Upper lobe of left lung (tissue), 4 donors: ENCODE measurements around the gene ZNF333.

Source experiments
- CTCF ChIP-seq, 6 experiments: fragments of 450-650 bp in 4 of 6; fragments of 200-600 bp in 2 of 6; sonication (generic) in 2 of 6; IDR thresholded peaks; one replicate each; pipeline ENCODE4 v1.5.1; 2016 to 2019; ENCODE audit warnings: antibody characterized with exemption in 6 of 6
- EP300 ChIP-seq, 4 donors: sonication (generic); formaldehyde crosslinking; IDR thresholded peaks; one replicate each; pipeline ENCODE4 v1.5.1; 2017; ENCODE audit warnings: antibody characterized with exemption in 4 of 4, control low read depth in 2 of 4
- POLR2A ChIP-seq, 4 donors: fragments of 450-650 bp; IDR thresholded peaks; one replicate each; pipeline ENCODE4 v1.5.1; 2016 to 2017; ENCODE audit warnings: antibody characterized with exemption in 4 of 4, mild to moderate bottlenecking in 2 of 4
- POLR2AphosphoS5 ChIP-seq, 2 donors: sonication (generic); formaldehyde crosslinking; IDR thresholded peaks; one replicate each; pipeline ENCODE4 v1.5.1; 2017; ENCODE audit warnings: antibody characterized with exemption in 2 of 2

- no peak for TF ChIP-seq POLR2A (IDR thresholded peaks at IDR 0.05)
- no peak for TF ChIP-seq CTCF (IDR thresholded peaks at IDR 0.05)
- no peak for TF ChIP-seq EP300 (IDR thresholded peaks at IDR 0.05)
- TF ChIP-seq POLR2AphosphoS5 (IDR thresholded peaks at IDR 0.05), result no peak
Observed at GRCh38 chr19:14654786-14655560, 34.9 kb upstream of the ZNF333 start.
